HFF-Myc (cell line): ENCODE measurements around the gene TSSK3.

Experiments used
- DNase-seq: peaks from one replicate; pipeline ENCODE4 v3.0.0-alpha.2; 2011; ENCODE audit warnings: low read depth; ENCODE audit errors: extremely low read depth
- H3K4me3 ChIP-seq: replicated peaks from 2 replicates; pipeline ENCODE4 v1.5.1; 2011; ENCODE audit warnings: low read depth, mild to moderate bottlenecking, control low read depth, low read length
- TF ChIP-seq, protein P1 (sequence below): IDR thresholded peaks from 2 replicates; pipeline ENCODE4 v1.5.1; 2012; ENCODE audit warnings: mild to moderate bottlenecking, low read depth, low read length, control low read depth; ENCODE audit errors: missing control alignments

The TSSK3 gene

DNA sequence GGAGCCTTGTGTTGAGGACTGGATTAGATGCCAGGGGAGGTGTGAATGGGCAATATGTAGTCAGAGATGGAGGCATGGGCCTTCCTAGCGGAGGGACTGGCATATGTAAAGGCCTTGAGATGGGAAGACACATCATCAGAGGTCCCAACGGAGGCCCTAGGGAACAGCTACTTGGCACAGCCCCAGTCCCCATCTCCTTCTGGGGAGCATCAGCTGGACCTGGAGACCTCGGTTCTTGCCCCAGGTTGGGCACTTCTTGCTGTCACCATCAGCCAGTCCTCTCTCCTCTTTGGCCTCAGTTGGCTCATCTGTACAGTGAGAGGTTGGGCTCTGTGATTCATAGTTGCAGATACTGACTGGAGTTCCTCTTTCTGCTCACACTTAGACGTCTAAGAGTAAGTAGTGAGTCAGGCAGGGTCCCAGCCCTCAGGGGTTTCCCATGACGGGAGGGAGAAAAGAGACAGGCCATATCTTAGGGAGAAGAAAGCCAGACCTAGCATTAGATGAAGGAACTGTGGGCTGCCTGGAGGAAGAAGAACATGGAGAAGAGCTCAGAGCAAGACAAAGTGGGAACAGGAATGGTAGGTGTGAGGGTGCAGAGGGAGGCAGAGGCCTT, 22.9 kb upstream of the TSSK3 start:
- no peak overlapping the region for H3K4me3 ChIP-seq
- TF ChIP-seq, protein P1, sequence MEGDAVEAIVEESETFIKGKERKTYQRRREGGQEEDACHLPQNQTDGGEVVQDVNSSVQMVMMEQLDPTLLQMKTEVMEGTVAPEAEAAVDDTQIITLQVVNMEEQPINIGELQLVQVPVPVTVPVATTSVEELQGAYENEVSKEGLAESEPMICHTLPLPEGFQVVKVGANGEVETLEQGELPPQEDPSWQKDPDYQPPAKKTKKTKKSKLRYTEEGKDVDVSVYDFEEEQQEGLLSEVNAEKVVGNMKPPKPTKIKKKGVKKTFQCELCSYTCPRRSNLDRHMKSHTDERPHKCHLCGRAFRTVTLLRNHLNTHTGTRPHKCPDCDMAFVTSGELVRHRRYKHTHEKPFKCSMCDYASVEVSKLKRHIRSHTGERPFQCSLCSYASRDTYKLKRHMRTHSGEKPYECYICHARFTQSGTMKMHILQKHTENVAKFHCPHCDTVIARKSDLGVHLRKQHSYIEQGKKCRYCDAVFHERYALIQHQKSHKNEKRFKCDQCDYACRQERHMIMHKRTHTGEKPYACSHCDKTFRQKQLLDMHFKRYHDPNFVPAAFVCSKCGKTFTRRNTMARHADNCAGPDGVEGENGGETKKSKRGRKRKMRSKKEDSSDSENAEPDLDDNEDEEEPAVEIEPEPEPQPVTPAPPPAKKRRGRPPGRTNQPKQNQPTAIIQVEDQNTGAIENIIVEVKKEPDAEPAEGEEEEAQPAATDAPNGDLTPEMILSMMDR = no peak
- no peak for DNase-seq

GRCh38 chr1:32341186-32341757, 21.1 kb upstream of the TSSK3 start:
- no peak overlapping the region for H3K4me3 ChIP-seq
- DNase-seq = no peak
- TF ChIP-seq, protein P1 = no peak

GRCh38 chr1:32341971-32342370, 20.4 kb upstream of the TSSK3 start:
- no peak for DNase-seq
- H3K4me3 ChIP-seq = no peak overlapping the region
- TF ChIP-seq, protein P1 = no peak

DNA sequence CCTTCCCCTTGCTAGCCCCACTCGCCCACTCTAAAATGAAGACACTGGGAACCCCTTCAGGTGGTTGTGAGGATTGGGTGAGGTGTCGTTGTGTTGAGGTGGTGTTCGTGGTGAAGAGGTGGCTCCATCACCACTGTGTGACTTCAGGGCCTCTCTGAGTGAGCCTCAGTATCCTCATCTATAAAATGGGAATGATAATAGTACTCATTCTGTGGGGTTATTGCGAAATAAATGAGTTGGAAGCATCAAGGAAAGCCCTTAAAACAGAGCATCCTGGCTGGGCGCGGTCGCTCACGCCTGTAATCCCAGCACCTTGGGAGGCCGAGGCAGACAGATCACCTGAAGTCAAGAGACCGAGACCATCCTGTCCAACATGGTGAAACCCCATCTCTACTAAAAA, 19.6 kb upstream of the TSSK3 start:
- TF ChIP-seq, protein P1 = no peak
- H3K4me3 ChIP-seq = no peak overlapping the region
- DNase-seq = no peak

DNA sequence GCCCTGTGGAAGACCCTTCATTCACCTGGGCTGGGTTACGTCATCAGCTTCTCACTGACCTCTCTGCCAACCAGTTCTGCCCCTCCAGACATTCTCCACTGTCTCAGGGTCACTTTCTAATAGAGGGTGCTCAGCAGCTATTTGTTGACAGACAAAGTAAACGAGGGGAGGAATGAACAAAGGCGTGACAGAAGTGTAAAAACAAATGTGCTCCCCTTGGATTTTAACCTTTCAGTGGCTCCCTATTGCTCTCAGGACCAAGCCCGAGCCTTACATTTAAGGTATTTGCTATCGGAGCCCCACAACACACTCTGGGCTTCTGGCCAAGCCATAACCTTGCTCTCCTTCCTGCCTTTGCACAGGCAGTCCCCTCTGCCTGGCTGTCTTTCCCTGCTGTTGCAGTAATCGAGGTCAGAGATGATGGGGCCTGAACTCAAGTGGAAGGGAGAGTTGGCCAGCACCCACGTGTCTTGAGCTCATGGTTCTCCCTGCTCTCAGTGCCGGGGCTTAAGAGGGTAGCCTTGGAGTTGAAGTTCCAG, 17.0 kb upstream of the TSSK3 start:
- no peak overlapping the region for H3K4me3 ChIP-seq
- no peak for DNase-seq
- TF ChIP-seq, protein P1 = no peak

DNA sequence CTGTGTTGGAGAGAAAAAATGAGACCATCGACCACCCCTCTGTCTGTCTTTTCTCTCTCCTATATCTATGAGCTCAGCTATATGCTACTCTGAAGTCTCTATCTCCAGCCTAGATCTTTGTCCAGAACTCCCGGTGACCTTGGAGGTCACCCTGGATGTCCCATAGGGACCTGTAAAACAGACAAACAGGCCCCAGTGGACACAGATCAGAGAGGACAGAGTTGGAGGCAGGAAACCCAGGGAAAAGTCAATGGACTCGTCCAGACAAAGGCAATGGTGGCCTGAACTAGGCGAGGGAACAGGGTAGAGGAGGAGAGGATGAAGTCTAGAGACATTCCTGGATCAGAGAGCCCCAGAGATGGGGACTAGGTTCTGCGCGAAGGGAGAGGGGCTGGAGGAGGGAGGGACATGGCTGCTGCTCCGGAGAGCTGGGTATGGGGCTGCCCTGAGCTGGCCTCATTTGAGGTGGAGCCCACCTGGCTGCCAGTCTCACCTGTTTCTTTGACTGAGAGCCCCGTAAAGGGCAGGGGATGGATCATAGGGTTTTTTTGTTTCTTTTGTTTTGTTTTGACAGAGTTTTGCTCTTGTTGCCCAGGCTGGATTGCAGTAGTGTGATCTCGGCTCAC, 15.7 kb upstream of the TSSK3 start:
- TF ChIP-seq, protein P1 = no peak
- no peak for DNase-seq
- no peak overlapping the region for H3K4me3 ChIP-seq
